Activated CD4-positive, alpha-beta T cell treated with anti-CD3 and anti-CD28 coated beads, Interleukin-2, amount 50 U/mL, for 48 hours (primary cell): ENCODE results near the gene ARHGAP31.
"Not testable (repeated sequence)": the region's sequence is repeated elsewhere in the genome, so short reads cannot be mapped to it uniquely, and the experiment has no call there.

Experiments used
- DNase-seq, 2 experiments: peaks; one replicate each; pipeline ENCODE4 v3.0.0-alpha.2; 2020

ARHGAP31 gene

GRCh38 chr3:119322021-119322834 is 28.0 kb downstream of the ARHGAP31 start:
- DNase-seq: no peak

DNA sequence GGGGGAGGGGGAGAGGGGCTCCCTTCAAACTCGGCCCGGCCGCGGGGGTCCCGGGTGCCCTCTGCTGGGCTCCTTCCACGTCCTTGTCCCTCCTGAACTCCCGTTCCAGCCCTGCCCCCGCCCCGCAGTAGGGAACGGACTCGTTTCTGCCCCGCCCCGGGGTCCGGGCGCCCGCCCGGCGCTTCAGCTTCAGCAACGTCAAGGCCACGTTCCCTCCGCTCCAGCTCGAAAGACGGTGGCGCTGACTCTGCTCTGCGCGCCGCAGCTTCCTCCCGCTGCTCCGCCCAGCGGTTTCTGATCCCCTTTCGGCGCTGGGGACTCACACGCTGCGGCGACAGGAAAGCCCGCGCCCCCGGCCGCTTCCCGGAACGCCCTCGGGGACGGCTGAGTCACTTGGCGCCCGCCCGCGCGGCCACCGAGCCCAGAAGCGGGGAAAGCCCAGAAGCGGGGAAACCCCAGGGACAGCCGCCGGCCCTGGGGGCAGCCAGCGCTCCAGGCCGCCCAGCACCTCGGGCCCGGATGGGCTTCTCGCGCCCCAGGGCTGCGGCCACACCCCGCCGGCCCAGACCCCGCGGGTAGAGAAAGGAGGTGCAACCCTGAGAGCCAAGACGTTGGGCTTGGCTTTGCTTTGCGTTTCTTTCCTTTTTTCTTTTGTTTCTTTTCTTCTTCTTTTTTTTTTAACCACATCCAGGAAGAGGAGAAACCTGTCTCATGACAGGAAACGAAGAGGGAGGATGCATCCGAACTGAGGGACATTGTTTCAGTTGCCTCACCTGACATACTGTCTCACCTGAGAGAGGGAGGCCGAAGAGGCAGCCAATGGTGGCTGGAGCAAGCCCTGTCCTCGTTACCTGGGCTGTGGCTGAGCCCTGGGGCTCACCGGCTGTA is 28.9 kb downstream of the ARHGAP31 start:
- DNase-seq: peak; percentile 93 to 96

DNA sequence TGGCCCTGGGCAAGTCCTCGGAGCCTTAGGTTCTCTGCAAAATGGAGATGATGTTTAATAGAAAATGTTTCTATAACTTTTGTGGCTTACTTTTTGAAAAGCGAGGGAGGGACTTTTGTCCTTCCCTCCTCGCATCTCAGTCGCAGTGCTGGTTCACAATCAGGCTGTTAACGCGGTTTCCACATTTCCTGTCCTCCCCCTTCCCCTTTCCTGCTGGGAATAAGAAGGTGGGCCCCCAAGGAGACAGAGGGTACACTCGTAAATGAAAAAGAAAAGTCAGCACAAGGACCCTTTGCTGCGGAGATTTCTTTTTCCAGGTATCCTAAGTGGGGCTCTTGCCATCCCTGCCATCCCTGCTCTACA is 29.5 kb downstream of the ARHGAP31 start:
- DNase-seq: no peak

GRCh38 chr3:119324899-119325298 is 30.7 kb downstream of the ARHGAP31 start:
- no peak for DNase-seq

DNA sequence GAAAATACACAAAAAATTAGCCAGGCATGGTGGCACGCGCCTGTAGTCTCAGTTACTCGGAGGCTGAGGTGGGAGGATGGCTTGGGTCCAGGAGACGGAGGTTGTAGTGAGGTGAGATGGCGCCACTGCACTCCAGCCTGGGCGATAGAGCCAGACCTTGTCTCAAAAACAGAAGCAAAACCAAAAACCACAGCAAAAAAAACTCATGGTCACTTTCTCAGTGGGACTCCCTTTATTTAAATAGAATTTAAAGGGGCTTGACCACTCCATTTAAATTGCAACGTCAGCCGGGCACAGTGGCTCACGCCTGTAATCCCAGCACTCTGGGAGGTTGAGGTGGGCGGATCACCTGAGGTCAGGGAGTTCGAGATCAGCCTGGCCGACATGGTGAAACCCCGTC is 32.8 kb downstream of the ARHGAP31 start:
- no peak for DNase-seq

- no peak for DNase-seq
Observed at GRCh38 chr3:119329551-119329950, 35.4 kb downstream of the ARHGAP31 start.

- no peak for DNase-seq
Observed at GRCh38 chr3:119330181-119330580, 36.0 kb downstream of the ARHGAP31 start.

GRCh38 chr3:119330858-119331257 is 36.7 kb downstream of the ARHGAP31 start:
- no peak for DNase-seq

DNA sequence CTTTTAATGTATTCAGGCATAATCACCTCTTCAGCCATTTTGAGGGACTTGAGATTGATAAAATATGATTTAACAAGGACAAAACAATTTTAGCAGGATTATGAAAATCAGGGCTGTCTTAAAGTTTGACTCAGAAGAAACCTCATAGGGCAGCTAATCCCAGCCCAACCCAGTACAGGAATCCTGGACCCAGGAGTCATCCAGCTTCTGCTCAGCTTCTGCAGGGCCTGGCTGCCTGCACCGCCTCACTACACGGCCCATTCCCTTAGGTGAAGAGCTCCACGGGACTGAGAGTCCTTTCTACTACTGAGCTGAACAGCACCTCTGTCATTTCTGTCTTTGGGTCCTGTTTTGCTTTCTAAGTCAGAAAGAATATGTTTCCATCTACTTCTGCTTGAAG is 37.5 kb downstream of the ARHGAP31 start:
- no peak for DNase-seq

- DNase-seq: no peak
Observed at GRCh38 chr3:119333773-119334509, 39.8 kb downstream of the ARHGAP31 start.

GRCh38 chr3:119336823-119337222 is 42.6 kb downstream of the ARHGAP31 start:
- DNase-seq: no peak

DNA sequence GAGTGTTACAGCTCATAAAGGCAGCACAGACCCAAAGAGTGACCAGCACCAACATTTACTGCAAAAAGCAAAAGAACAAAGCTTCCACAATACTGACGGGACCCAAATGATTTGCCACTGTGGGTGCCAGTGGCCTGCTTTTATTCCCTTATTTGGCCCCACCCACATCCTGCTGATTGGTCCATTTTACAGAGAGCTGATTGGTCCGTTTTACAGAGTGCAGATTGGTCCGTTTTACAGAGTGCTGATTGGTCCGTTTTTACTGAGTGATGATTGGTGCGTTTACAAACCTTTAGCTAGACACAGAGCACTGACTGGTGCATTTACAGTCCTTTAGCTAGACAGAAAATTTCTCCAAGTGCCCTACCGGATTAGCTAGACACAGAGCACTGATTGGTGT is 43.2 kb downstream of the ARHGAP31 start:
- not testable (repeated sequence) for DNase-seq

DNA sequence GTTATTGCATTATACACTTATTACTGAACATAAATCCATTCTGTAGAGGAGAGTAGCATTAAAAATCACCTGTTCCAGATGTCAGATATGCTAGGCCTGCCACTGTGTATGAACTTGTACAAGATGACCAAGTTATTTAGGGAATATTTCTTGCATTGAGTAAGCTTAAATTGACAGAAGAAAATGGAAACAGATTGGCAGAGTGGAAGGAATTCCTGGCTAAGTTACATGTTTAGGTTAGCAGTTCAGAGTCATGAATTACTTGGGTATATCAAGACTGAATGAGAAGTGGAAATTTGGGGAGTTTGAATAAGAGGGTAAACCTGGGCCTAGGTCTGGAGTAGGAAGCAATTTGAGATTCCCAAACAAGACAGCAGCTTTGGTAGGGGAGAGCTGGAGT is 44.6 kb downstream of the ARHGAP31 start:
- DNase-seq: no peak

DNA sequence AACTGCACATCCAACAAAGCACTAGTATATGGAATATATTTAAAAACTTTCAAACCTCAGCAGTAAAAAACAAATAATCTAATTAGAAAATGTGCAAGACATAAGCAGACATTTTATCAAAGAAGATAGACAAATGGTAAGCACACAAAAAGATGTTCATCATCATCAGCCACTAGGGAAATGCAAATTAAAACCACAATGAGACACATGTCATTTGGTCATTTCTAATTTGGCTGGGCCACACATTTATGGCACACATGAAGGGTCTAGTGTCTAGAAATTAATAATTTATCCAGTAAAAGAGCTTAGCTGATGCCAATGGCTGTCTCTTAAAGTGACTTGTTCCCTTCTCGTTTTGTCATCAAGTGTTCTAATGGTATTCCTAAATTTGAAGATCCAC is 45.8 kb downstream of the ARHGAP31 start:
- DNase-seq: no peak

DNA sequence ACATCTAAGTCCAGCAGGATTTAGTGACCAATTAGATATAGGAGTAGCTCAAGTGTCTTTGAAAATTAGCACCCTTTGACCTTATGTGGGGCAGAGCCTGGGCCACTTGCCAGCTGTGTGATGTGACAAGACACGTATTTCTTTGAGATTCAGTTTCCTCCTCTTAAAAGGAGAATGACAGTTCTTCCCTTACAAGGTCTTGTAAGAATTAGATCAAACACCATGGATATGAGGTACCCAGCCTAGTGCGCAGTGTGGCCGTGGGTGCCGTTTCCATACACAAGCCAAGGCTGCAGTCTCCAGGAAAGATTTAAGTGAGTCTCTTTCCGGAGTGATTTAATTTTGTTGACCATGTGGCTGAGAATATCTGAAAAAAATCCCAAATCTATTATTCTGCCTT is 46.3 kb downstream of the ARHGAP31 start:
- DNase-seq: no peak

DNA sequence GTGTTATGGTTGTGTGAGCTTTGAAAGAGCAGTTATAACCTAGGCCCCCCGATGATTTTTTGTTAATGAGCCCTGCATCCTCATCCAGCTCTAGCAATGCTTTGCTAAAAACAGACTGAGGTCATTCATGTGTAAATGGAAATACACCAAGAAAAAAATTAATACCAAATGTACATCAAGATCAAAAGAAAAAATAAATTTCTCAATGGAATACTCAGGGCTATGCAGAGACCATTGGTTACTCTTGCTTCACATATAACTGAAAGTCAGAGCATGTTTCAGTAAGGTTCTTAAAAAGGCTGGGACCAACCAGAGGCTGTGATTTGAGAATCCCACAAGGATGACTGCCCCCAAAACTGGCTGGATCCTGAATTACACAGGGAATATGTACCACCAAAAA is 48.0 kb downstream of the ARHGAP31 start:
- DNase-seq: no peak

- no peak for DNase-seq
Observed at GRCh38 chr3:119343719-119344118, 49.5 kb downstream of the ARHGAP31 start.

GRCh38 chr3:119346076-119346496 is 51.9 kb downstream of the ARHGAP31 start:
- no peak for DNase-seq

DNA sequence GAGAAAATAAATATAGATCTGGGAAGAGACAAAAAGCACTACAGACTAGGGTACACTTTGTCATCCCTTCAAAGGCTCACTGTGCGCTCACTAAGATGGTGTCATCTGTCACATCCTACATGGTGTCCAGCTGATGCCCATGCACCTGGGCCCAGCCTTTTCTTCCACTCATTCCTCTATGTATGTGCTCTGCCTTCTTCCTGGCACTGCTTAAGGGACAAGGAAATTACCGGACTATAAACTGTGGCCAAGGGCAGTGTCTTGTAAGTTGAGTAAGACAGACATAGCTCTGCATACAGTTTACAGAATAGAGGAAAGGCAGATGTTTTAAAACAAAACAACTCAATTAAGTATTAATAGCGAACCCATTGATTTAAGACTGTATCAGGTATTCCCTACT is 52.9 kb downstream of the ARHGAP31 start:
- DNase-seq: no peak

DNA sequence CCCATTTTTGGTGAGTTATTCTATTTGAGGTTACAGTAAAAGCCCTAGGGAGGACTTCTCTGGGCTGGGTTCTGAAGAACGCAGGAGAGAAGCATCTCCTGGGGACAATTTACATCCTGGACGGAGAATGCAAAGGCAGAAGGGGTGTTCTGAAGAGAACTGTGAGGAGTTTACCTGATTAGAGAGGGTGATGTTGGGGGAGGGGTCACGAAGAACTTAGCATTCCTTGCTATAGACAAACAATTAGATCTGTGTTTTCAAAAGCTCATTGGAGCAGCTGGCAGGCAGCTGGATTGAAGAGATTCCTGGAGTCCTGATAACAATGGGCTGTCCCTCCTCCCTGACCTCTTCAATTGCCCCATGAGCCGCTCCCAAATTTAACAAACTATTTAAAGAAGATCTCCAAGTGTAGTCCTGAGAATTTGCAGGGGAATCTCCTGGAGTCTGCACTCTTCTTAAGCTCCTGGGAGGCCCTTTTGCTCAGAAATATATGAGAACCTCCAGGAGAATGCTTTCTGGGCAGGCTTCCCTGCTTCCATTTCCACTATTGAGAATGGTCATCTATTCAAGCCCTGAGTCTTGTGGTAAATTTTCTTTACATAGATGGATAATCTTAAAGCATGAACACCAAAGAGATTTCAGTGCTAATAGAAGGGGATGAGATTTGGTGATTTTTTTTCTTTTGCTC is 55.3 kb downstream of the ARHGAP31 start:
- no peak for DNase-seq

- DNase-seq: no peak
Observed at GRCh38 chr3:119350114-119350513, 55.9 kb downstream of the ARHGAP31 start.

GRCh38 chr3:119351581-119351980 is 57.4 kb downstream of the ARHGAP31 start:
- DNase-seq: no peak
